Measurements from ENCODE around the gene KCNMA1. TPM values are rescaled to one million over a fixed set of nuclear protein-coding genes. Genes with fewer than 3 reads are reported as not detected.

The KCNMA1 gene
- total RNA-seq, 1 donor from 2014 or later, result 94.3 TPM

GRCh38 chr10:77097625-77098024 lies 540.0 kb downstream of the KCNMA1 start:
- H3K9me3 ChIP-seq, result no peaks in the 10 kb centered on the region

DNA sequence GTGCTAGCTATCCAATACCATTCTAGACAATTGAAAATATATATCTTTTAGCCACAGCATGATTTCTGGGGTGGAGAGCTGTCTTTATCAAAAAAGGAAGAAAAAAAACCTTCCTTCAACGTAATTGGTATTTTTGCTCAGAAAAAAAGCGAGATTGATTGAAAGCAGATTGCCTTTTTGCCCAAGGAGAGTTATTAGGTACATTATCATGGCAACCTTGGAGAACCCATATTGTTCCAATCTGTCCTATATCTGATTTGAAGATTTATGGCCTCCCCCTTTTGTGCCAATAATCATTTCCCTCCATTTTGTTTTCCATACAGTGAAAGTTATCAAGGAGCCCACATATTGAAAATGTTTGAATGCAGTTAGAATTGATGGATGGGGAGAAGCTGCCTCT lies 544.5 kb downstream of the KCNMA1 start:
- TF ChIP-seq POLR2AphosphoS5 (IDR thresholded peaks at IDR 0.05; ENCODE audit: insufficient read depth in 1 of 2, low read depth in 1 of 2), result no peak
- no peak for TF ChIP-seq POLR2A (IDR thresholded peaks at IDR 0.05)
- TF ChIP-seq CTCF (IDR thresholded peaks at IDR 0.05), result no peak
- H3K4me1 ChIP-seq, result no peaks in the 10 kb centered on the region
- intact Hi-C loops (cut with DNase I), result no loop called here
- H3K9me3 ChIP-seq, result no peaks in the 10 kb centered on the region
- H3K4me3 ChIP-seq, result no peak overlapping the region
- no peak overlapping the region for H3K27ac ChIP-seq
- no peak for DNase-seq (ENCODE audit: extremely low spot score in 2 of 2)
- H3K36me3 ChIP-seq, result no peaks in the 10 kb centered on the region
- H3K27me3 ChIP-seq, result no peaks in the 10 kb centered on the region

More at GRCh38 chr10:77097625-77098024, 540.0 kb downstream of the KCNMA1 start:
- no peak for TF ChIP-seq POLR2AphosphoS5 (IDR thresholded peaks at IDR 0.05; ENCODE audit: insufficient read depth in 1 of 2, low read depth in 1 of 2)
- no peak for TF ChIP-seq CTCF (IDR thresholded peaks at IDR 0.05)
- no peak for TF ChIP-seq POLR2A (IDR thresholded peaks at IDR 0.05)
- no peak overlapping the region for H3K27ac ChIP-seq
- H3K4me1 ChIP-seq, result no peaks in the 10 kb centered on the region
- DNase-seq (ENCODE audit: extremely low spot score in 2 of 2), result no peak
- H3K36me3 ChIP-seq, result no peaks in the 10 kb centered on the region
- no peaks in the 10 kb centered on the region for H3K27me3 ChIP-seq
- intact Hi-C loops (cut with DNase I), result no loop called here
- no peak overlapping the region for H3K4me3 ChIP-seq

DNA sequence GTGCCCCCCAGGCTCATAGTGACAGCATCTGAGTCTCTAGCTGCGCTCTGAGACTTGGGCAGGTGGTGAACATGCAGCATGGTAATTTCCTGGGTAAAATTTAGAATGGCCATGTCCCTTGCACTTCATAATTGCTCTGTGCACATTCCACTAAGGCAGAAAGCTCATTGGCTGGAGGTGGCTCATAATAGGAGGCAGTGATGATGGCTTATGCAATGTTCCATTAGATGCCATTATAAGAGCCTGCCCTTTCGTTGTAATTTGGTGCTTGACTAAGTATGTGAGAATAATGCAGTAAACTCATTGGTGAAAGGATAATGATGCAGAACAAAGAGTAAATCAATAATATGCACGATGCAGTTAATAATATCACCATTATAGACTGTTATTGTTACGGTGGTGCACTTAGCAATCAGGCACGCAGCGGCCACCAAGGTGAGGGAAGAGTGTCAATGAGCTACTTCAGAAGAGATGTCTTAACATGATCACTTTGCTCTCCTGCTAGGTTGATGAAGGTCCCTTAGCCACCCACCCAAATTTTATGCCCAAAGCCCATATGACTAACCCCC lies 545.9 kb downstream of the KCNMA1 start:
- no peak overlapping the region for H3K4me3 ChIP-seq
- no peak for TF ChIP-seq CTCF (IDR thresholded peaks at IDR 0.05)
- TF ChIP-seq POLR2AphosphoS5 (IDR thresholded peaks at IDR 0.05; ENCODE audit: insufficient read depth in 1 of 2, low read depth in 1 of 2), result no peak
- TF ChIP-seq POLR2A (IDR thresholded peaks at IDR 0.05), result no peak
- H3K4me1 ChIP-seq, result no peaks in the 10 kb centered on the region
- no peak for DNase-seq (ENCODE audit: extremely low spot score in 2 of 2)
- H3K36me3 ChIP-seq, result no peaks in the 10 kb centered on the region
- no peak overlapping the region for H3K27ac ChIP-seq
- intact Hi-C loops (cut with DNase I), result no loop called here
- no peaks in the 10 kb centered on the region for H3K27me3 ChIP-seq
- no peaks in the 10 kb centered on the region for H3K9me3 ChIP-seq

DNA sequence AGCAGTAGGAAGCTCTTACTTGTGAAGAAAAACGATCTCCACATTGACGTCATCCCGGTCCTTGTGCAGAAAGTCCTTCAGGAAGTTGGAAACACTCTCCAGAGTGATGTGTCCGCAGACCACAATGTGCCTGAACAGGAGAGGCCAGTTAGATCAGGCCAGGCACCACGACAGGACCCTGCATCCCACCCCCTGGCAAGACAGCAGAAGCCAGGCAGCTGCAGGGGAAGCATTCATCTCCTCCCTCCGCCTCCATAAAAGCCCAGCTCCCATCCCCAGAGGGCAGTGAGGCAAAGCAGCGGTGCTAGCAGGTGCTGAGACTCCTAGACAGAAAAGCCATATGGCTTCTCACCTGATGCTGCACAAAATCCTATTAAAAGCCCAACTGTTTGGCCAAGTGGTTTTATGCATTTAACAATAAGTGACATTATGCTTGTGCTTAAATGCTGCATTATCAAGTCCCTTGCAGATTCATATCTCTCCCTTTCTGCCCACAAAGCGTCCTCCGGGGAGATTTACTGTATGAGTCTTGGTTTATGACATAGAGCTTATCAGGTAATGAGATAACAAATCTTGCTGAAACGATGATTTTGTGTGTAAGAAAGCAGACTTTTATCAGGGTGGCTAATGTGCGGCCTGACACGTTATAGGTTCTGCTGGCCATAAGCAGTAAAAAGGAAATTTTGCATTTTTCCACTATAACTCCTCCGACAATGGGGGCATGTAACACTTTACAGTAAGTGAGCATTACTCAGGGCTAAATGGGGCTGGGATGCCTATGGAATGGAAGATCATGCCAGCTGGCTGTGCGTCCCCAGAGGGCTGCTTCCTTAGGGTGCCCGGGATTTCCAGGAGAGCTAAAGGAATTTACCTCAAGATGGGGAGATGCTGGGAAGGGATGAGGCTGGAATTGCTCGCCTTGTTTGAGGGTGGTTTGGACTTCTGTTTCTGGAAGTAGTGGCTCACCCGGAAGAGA lies 546.9 kb downstream of the KCNMA1 start:
- H3K4me1 ChIP-seq, result no peaks in the 10 kb centered on the region
- no peaks in the 10 kb centered on the region for H3K27me3 ChIP-seq
- no peaks in the 10 kb centered on the region for H3K9me3 ChIP-seq
- DNase-seq (ENCODE audit: extremely low spot score in 2 of 2), result no peak
- intact Hi-C loops (cut with DNase I), result no loop called here
- H3K4me3 ChIP-seq, result no peak overlapping the region
- TF ChIP-seq POLR2AphosphoS5 (IDR thresholded peaks at IDR 0.05; ENCODE audit: insufficient read depth in 1 of 2, low read depth in 1 of 2) (no peak), CTCF (IDR thresholded peaks at IDR 0.05) (no peak), POLR2A (IDR thresholded peaks at IDR 0.05) (no peak)
- no peaks in the 10 kb centered on the region for H3K36me3 ChIP-seq
- no peak overlapping the region for H3K27ac ChIP-seq

GRCh38 chr10:77087366-77087765 lies 550.2 kb downstream of the KCNMA1 start:
- no peaks in the 10 kb centered on the region for H3K27me3 ChIP-seq
- H3K4me3 ChIP-seq, result no peak overlapping the region
- DNase-seq (ENCODE audit: extremely low spot score in 2 of 2), result no peak
- no peak overlapping the region for H3K27ac ChIP-seq
- no peaks in the 10 kb centered on the region for H3K4me1 ChIP-seq
- intact Hi-C loops (cut with DNase I), result no loop called here
- no peaks in the 10 kb centered on the region for H3K9me3 ChIP-seq
- TF ChIP-seq CTCF (IDR thresholded peaks at IDR 0.05) (no peak), POLR2AphosphoS5 (IDR thresholded peaks at IDR 0.05; ENCODE audit: insufficient read depth in 1 of 2, low read depth in 1 of 2) (no peak), POLR2A (IDR thresholded peaks at IDR 0.05) (no peak)
- H3K36me3 ChIP-seq, result no peaks in the 10 kb centered on the region

All from vagina (tissue), 2 donors.